ENCODE data around the gene CDH2. TPM values are rescaled to one million over a fixed set of nuclear protein-coding genes. Genes with fewer than 3 reads are reported as not detected.

The CDH2 gene
- polyA plus RNA-seq, 1 donor (not counting 4 experiments of a cell fraction or from before 2014, with no cell fraction given), result 0.46 TPM

DNA sequence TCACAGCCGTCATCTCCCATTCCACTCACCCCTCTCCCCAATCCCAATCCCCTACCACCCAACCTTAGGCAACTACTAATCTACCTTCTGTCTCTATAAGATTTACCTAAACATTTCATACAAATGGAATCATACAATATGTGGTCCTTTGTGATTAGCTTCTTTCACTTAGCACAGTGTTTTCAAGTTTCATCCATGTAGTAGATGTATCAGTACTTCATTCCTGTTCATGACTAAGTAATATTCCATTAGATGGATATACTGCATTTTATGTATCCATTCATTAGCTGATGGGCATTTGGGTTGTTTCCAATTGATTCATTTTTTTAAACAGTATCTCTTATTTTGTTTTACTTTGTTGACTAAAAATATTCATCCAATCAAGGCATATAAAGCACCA, 109.6 kb downstream of the CDH2 start:
- Histone ChIP-seq H3K36me3 (ENCODE audit: control insufficient read depth in 2 of 2, extremely low read depth in 1 of 2, insufficient read depth in 2 of 2, low read length in 2 of 2) (no peaks in the 10 kb centered on the region), H3K4me2 (ENCODE audit: control insufficient read depth, extremely low read depth, insufficient read depth, low read depth, low read length) (no peak overlapping the region), H3K9me1 (ENCODE audit: control insufficient read depth, extremely low read depth, insufficient read depth, low read length) (no peaks in the 10 kb centered on the region), H2AFZ (ENCODE audit: control insufficient read depth, low read length) (no peak overlapping the region), H3K4me3 (ENCODE audit: control insufficient read depth in 2 of 3, extremely low read depth in 1 of 3, insufficient read depth in 2 of 3, low read depth in 1 of 3, low read length in 3 of 3) (no peak overlapping the region), H3K9ac (ENCODE audit: control insufficient read depth, extremely low read depth, insufficient read depth, low read length) (no peak overlapping the region), H3K27me3 (ENCODE audit: control insufficient read depth, extremely low read depth, insufficient read depth, low read length) (no peaks in the 10 kb centered on the region), H3K79me2 (ENCODE audit: control insufficient read depth, insufficient read depth, low read length) (no peaks in the 10 kb centered on the region), H3K9me3 (ENCODE audit: control insufficient read depth, low read depth, low read length) (no peaks in the 10 kb centered on the region), H3K27ac (ENCODE audit: control insufficient read depth, insufficient read depth, low read length) (no peak overlapping the region), H4K20me1 (ENCODE audit: control insufficient read depth, extremely low read depth, insufficient read depth, low read length) (no peaks in the 10 kb centered on the region), H3K4me1 (ENCODE audit: control insufficient read depth, extremely low read depth, insufficient read depth, low read length) (peaks cover 4% of the 10 kb centered on the region)
- no peak for DNase-seq (ENCODE audit: low read depth, low spot score)
- dilution Hi-C loops (cut with MboI; ENCODE audit: extremely low pct_ligation_motif_present, low sequenced_read_pairs), result no loop called here
- TF ChIP-seq EZH2 (IDR thresholded peaks at IDR 0.05; ENCODE audit: low read length), result no peak
- no peak for TF ChIP-seq CTCF (optimal IDR thresholded peaks at IDR 0.05 in 1 of 3, IDR thresholded peaks at IDR 0.05 in 1 of 3, conservative IDR thresholded peaks at IDR 0.05 in 1 of 3; ENCODE audit: extremely low read depth in 1 of 3, insufficient read depth in 2 of 3, low read length in 3 of 3)
- no peak for FAIRE-seq

- H2AFZ ChIP-seq (ENCODE audit: control insufficient read depth, low read length), result no peak overlapping the region
- H3K9ac ChIP-seq (ENCODE audit: control insufficient read depth, extremely low read depth, insufficient read depth, low read length), result no peak overlapping the region
- TF ChIP-seq CTCF (optimal IDR thresholded peaks at IDR 0.05 in 1 of 3, IDR thresholded peaks at IDR 0.05 in 1 of 3, conservative IDR thresholded peaks at IDR 0.05 in 1 of 3; ENCODE audit: extremely low read depth in 1 of 3, insufficient read depth in 2 of 3, low read length in 3 of 3) (no peak), EZH2 (IDR thresholded peaks at IDR 0.05; ENCODE audit: low read length) (no peak)
- no peaks in the 10 kb centered on the region for H3K9me1 ChIP-seq (ENCODE audit: control insufficient read depth, extremely low read depth, insufficient read depth, low read length)
- no peaks in the 10 kb centered on the region for H3K27me3 ChIP-seq (ENCODE audit: control insufficient read depth, extremely low read depth, insufficient read depth, low read length)
- FAIRE-seq (no peak), DNase-seq (ENCODE audit: low read depth, low spot score) (no peak)
- H4K20me1 ChIP-seq (ENCODE audit: control insufficient read depth, extremely low read depth, insufficient read depth, low read length), result no peaks in the 10 kb centered on the region
- dilution Hi-C loops (cut with MboI; ENCODE audit: extremely low pct_ligation_motif_present, low sequenced_read_pairs), result no loop called here
- H3K4me2 ChIP-seq (ENCODE audit: control insufficient read depth, extremely low read depth, insufficient read depth, low read depth, low read length), result no peak overlapping the region
- H3K79me2 ChIP-seq (ENCODE audit: control insufficient read depth, insufficient read depth, low read length), result no peaks in the 10 kb centered on the region
- H3K27ac ChIP-seq (ENCODE audit: control insufficient read depth, insufficient read depth, low read length), result no peak overlapping the region
- H3K9me3 ChIP-seq (ENCODE audit: control insufficient read depth, low read depth, low read length), result no peaks in the 10 kb centered on the region
- peaks cover 4% of the 10 kb centered on the region for H3K4me1 ChIP-seq (ENCODE audit: control insufficient read depth, extremely low read depth, insufficient read depth, low read length)
- H3K36me3 ChIP-seq (ENCODE audit: control insufficient read depth in 2 of 2, extremely low read depth in 1 of 2, insufficient read depth in 2 of 2, low read length in 2 of 2), result no peaks in the 10 kb centered on the region
- no peak overlapping the region for H3K4me3 ChIP-seq (ENCODE audit: control insufficient read depth in 2 of 3, extremely low read depth in 1 of 3, insufficient read depth in 2 of 3, low read depth in 1 of 3, low read length in 3 of 3)
Observed at GRCh38 chr18:28065793-28066186, 111.1 kb downstream of the CDH2 start.

Measured in keratinocyte (primary cell).